ENCODE data around the gene KRTAP4-3. TPM values are rescaled to one million over a fixed set of nuclear protein-coding genes. Genes with fewer than 3 reads are reported as not detected.
A peak's percentile ranks its signal among the peaks of the same experiment; 100 is the strongest.
"Not testable (repeated sequence)": the region's sequence is repeated elsewhere in the genome, so short reads cannot be mapped to it uniquely, and the experiment has no call there.

Gene KRTAP4-3
- total RNA-seq, 1 experiment from 2014 or later: not detected

GRCh38 chr17:41149652-41149985 is 18.4 kb downstream of the KRTAP4-3 start, which contains the start of gene KRTAP4-5:
KRTAP4-5 (minus strand) TSS chr17:41149825; CDS start chr17:41149767, 58 bp downstream.
- H3K27me3 Mint-ChIP-seq (ENCODE audit: low read depth): no peaks in the 10 kb centered on the region
- no peak within 1 kb of the TSS for H3T11ph ChIP-seq (ENCODE audit: low read length)
- H3K23ac ChIP-seq (ENCODE audit: insufficient read length, low read depth, low read length): no peak within 1 kb of the TSS
- TF ChIP-seq, protein P1, sequence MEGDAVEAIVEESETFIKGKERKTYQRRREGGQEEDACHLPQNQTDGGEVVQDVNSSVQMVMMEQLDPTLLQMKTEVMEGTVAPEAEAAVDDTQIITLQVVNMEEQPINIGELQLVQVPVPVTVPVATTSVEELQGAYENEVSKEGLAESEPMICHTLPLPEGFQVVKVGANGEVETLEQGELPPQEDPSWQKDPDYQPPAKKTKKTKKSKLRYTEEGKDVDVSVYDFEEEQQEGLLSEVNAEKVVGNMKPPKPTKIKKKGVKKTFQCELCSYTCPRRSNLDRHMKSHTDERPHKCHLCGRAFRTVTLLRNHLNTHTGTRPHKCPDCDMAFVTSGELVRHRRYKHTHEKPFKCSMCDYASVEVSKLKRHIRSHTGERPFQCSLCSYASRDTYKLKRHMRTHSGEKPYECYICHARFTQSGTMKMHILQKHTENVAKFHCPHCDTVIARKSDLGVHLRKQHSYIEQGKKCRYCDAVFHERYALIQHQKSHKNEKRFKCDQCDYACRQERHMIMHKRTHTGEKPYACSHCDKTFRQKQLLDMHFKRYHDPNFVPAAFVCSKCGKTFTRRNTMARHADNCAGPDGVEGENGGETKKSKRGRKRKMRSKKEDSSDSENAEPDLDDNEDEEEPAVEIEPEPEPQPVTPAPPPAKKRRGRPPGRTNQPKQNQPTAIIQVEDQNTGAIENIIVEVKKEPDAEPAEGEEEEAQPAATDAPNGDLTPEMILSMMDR (conservative IDR thresholded peaks at IDR 0.05): no peak
- no peak within 1 kb of the TSS for H3K9ac ChIP-seq (ENCODE audit: extremely low read depth, insufficient read length, low read length)
- no peak within 1 kb of the TSS for H3K27ac ChIP-seq (ENCODE audit: insufficient read length, low read depth, low read length)
- no peak within 1 kb of the TSS for H3K18ac ChIP-seq (ENCODE audit: insufficient read length, low read depth, low read length)
- H3K9me3 Mint-ChIP-seq: peaks cover 0 to 2% of the 10 kb centered on the region in 2 experiments; a peak in 1 of 5 replicates
- H3K14ac ChIP-seq (ENCODE audit: insufficient read depth, low read length): no peak within 1 kb of the TSS; the same call in 1 of the 2 replicates
- WGBS (ENCODE audit: extremely low coverage, insufficient read length, low lambda C conversion rate): no CpG with 5 or more reads among the region's 2 CpGs
- peaks cover 2 to 13% of the 10 kb centered on the region in 2 experiments for H3K4me1 Mint-ChIP-seq
- no peaks in the 10 kb centered on the region for H3K23me2 ChIP-seq (ENCODE audit: insufficient read length, low read depth, low read length, poor library complexity, severe bottlenecking)
- no peaks in the 10 kb centered on the region for H3K9me3 ChIP-seq (ENCODE audit: control insufficient read depth, low read depth, low read length)
- no peak within 1 kb of the TSS for H2BK15ac ChIP-seq (ENCODE audit: low read depth, low read length)
- DNase-seq: no peak
- no peak within 1 kb of the TSS for H2AFZ ChIP-seq (ENCODE audit: low read length)
- no peak within 1 kb of the TSS for H3K4me3 Mint-ChIP-seq
- 0 out of 7 replicates have a peak within 1 kb of the TSS, but pooled peaks of 1 of the 3 experiments have one; percentile 55 for H3K27ac Mint-ChIP-seq
- no peak within 1 kb of the TSS for H4K8ac ChIP-seq (replicated peaks; ENCODE audit: insufficient read length, low read depth, low read length)
- no peak within 1 kb of the TSS for H3K4ac ChIP-seq (ENCODE audit: low read depth, low read length)
- no peak within 1 kb of the TSS for H4K5ac ChIP-seq (ENCODE audit: insufficient read length, low read depth, low read length)
- no peak within 1 kb of the TSS for H2BK20ac ChIP-seq (ENCODE audit: low read depth, low read length, poor library complexity, severe bottlenecking)
- H3K4me2 ChIP-seq (ENCODE audit: insufficient read depth, insufficient read length, low read length): no peak within 1 kb of the TSS
- H2BK120ac ChIP-seq (ENCODE audit: low read depth, low read length, poor library complexity, severe bottlenecking): no peak within 1 kb of the TSS
- no peaks in the 10 kb centered on the region for H3K27me3 ChIP-seq (ENCODE audit: insufficient read depth, low read length)
- no peaks in the 10 kb centered on the region for H3K79me2 ChIP-seq (ENCODE audit: insufficient read depth, low read length)
- no peak within 1 kb of the TSS for H4K91ac ChIP-seq (ENCODE audit: insufficient read length, low read depth, low read length)
- H3K56ac ChIP-seq (ENCODE audit: insufficient read length, low read depth, low read length): no peak within 1 kb of the TSS
- H3K79me1 ChIP-seq (ENCODE audit: insufficient read depth, low read depth, low read length, poor library complexity, severe bottlenecking): no peaks in the 10 kb centered on the region
- no peaks in the 10 kb centered on the region for H4K20me1 ChIP-seq (ENCODE audit: control insufficient read depth, insufficient read depth, insufficient read length)
- H2BK12ac ChIP-seq (ENCODE audit: insufficient read length, low read depth, low read length): no peak within 1 kb of the TSS
- H2BK5ac ChIP-seq (ENCODE audit: insufficient read length, low read length): no peak within 1 kb of the TSS
- H3K36me3 Mint-ChIP-seq (ENCODE audit: insufficient read depth in 1 of 3, low read depth in 3 of 3): peaks cover 0 to 4% (median 2%) of the 10 kb centered on the region in 3 experiments; a peak in 3 of 7 replicates
- no peaks in the 10 kb centered on the region for H3K4me1 ChIP-seq (ENCODE audit: insufficient read depth, low read length)
- H2AK5ac ChIP-seq (ENCODE audit: insufficient read length, low read length): no peak within 1 kb of the TSS

DNA sequence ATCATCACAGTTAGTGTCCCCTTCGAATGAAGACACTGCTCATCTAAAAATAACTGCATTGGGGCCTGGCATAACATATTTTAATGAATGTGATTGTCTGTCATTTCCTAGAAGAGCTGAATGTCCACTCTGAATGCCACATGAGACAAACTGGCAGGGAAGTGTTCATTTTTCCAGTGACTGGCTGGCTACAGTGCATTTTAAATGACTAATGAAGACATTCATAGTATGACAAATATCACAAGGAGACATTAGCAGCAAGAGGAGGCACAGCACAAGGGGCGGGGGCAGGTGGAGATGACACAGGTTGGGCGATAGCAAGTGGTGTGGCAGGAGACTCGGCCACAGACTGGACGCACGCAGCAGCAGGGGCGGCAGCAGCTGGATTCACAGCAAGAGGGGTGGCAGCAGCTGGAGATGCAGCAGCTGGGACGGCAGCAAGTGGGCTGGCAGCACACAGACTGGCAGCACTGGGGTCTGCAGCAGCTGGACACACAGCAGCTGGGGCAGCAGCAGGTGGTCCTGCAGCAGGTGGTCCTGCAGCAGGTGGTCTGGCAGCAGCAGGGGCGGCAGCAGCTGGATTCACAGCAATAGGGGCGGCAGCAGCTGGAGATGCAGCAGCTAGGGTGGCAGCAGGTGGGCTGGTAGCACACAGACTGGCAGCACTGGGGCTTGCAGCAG is 18.9 kb downstream of the KRTAP4-3 start:
- H3K4me1 ChIP-seq (ENCODE audit: insufficient read depth, low read length); H3K79me1 ChIP-seq (ENCODE audit: insufficient read depth, low read depth, low read length, poor library complexity, severe bottlenecking); H3K27ac Mint-ChIP-seq; H3T11ph ChIP-seq (ENCODE audit: low read length); H4K5ac ChIP-seq (ENCODE audit: insufficient read length, low read depth, low read length); H4K8ac ChIP-seq (replicated peaks; ENCODE audit: insufficient read length, low read depth, low read length); H4K91ac ChIP-seq (ENCODE audit: insufficient read length, low read depth, low read length); H3K14ac ChIP-seq (ENCODE audit: insufficient read depth, low read length); H3K79me2 ChIP-seq (ENCODE audit: insufficient read depth, low read length); H3K27me3 ChIP-seq (ENCODE audit: insufficient read depth, low read length); H3K9ac ChIP-seq (ENCODE audit: extremely low read depth, insufficient read length, low read length); H2BK12ac ChIP-seq (ENCODE audit: insufficient read length, low read depth, low read length); H3K9me3 Mint-ChIP-seq; H3K36me3 Mint-ChIP-seq (ENCODE audit: insufficient read depth in 1 of 3, low read depth in 3 of 3); H2BK20ac ChIP-seq (ENCODE audit: low read depth, low read length, poor library complexity, severe bottlenecking); H3K27me3 Mint-ChIP-seq (ENCODE audit: low read depth); H3K56ac ChIP-seq (ENCODE audit: insufficient read length, low read depth, low read length); H3K9me3 ChIP-seq (ENCODE audit: control insufficient read depth, low read depth, low read length); H2BK120ac ChIP-seq (ENCODE audit: low read depth, low read length, poor library complexity, severe bottlenecking); H3K23me2 ChIP-seq (ENCODE audit: insufficient read length, low read depth, low read length, poor library complexity, severe bottlenecking); H2BK15ac ChIP-seq (ENCODE audit: low read depth, low read length); H3K4me2 ChIP-seq (ENCODE audit: insufficient read depth, insufficient read length, low read length); H2AFZ ChIP-seq (ENCODE audit: low read length); H2AK5ac ChIP-seq (ENCODE audit: insufficient read length, low read length); H3K4me3 Mint-ChIP-seq; H3K18ac ChIP-seq (ENCODE audit: insufficient read length, low read depth, low read length); H3K23ac ChIP-seq (ENCODE audit: insufficient read length, low read depth, low read length); H4K20me1 ChIP-seq (ENCODE audit: control insufficient read depth, insufficient read depth, insufficient read length); H3K27ac ChIP-seq (ENCODE audit: insufficient read length, low read depth, low read length); DNase-seq; H2BK5ac ChIP-seq (ENCODE audit: insufficient read length, low read length); H3K4ac ChIP-seq (ENCODE audit: low read depth, low read length): not testable (repeated sequence)
- no CpG with 5 or more reads among the region's 10 CpGs for WGBS (ENCODE audit: extremely low coverage, insufficient read length, low lambda C conversion rate)
- H3K4me1 Mint-ChIP-seq: peaks cover 2 to 13% of the 10 kb centered on the region in 2 experiments
